G401 (cell line): ENCODE data around the gene SLC9A3. TPM values are rescaled to one million over a fixed set of nuclear protein-coding genes. Genes with fewer than 3 reads are reported as not detected.
A peak's percentile ranks its signal among the peaks of the same experiment; 100 is the strongest.
"Not testable (repeated sequence)": the region's sequence is repeated elsewhere in the genome, so short reads cannot be mapped to it uniquely, and the experiment has no call there.

Source experiments
- DNase-seq: peaks from one replicate; pipeline ENCODE4 v3.0.0-alpha.2; 2015; ENCODE audit warnings: low spot score
- in situ Hi-C: cut with HindIII; loops from 2 replicates; pipeline ENCODE4 v1.10.0; 2016; ENCODE audit warnings: low sequenced_read_pairs, mixed read lengths
- total RNA-seq: library from RNA; depleted of rRNA; stranded (reverse); fragments of >200 nt; shearing (Covaris generic); gene quantifications from 2 replicates; pipeline ENCODE4 v1.2.3, GENCODE V29; 2014

The SLC9A3 gene
- total RNA-seq, 1 experiment from 2014 or later = 5.1 TPM

- DNase-seq = no peak
- in situ Hi-C loops = no loop called here
These were observed 40.7 kb downstream of the SLC9A3 start for GRCh38 chr5:483434-484140.

- DNase-seq = no peak
- in situ Hi-C loops = no loop called here
These were observed 41.2 kb downstream of the SLC9A3 start for GRCh38 chr5:483011-483410.

- DNase-seq = no peak
- in situ Hi-C loops = no loop called here
These were observed 41.7 kb downstream of the SLC9A3 start for GRCh38 chr5:482506-482905.

GRCh38 chr5:482021-482420 lies 42.2 kb downstream of the SLC9A3 start:
- no peak for DNase-seq
- in situ Hi-C loops = no loop called here

- no peak for DNase-seq
- in situ Hi-C loops = no loop called here
These were observed 42.9 kb downstream of the SLC9A3 start for GRCh38 chr5:481347-481746.

- DNase-seq = no peak
- in situ Hi-C loops = no loop called here
These were observed 44.5 kb downstream of the SLC9A3 start for GRCh38 chr5:479566-480319.

GRCh38 chr5:478982-479535 lies 45.2 kb downstream of the SLC9A3 start:
- in situ Hi-C loops = no loop called here
- DNase-seq = no peak

- in situ Hi-C loops = no loop called here
- DNase-seq = no peak
These were observed 45.8 kb downstream of the SLC9A3 start for GRCh38 chr5:478369-478981.

GRCh38 chr5:477871-478270 lies 46.4 kb downstream of the SLC9A3 start:
- in situ Hi-C loops = no loop called here
- no peak for DNase-seq

- in situ Hi-C loops = no loop called here
- no peak for DNase-seq
These were observed 47.0 kb downstream of the SLC9A3 start for GRCh38 chr5:477247-477646.

GRCh38 chr5:476814-477175 lies 47.5 kb downstream of the SLC9A3 start:
- DNase-seq = no peak
- in situ Hi-C loops = no loop called here

- in situ Hi-C loops = no loop called here
- DNase-seq = no peak
These were observed 48.0 kb downstream of the SLC9A3 start for GRCh38 chr5:476102-476813.

GRCh38 chr5:475704-476101 lies 48.5 kb downstream of the SLC9A3 start:
- no peak for DNase-seq
- in situ Hi-C loops = no loop called here

GRCh38 chr5:474840-475661 lies 49.2 kb downstream of the SLC9A3 start:
- peak; percentile 16 for DNase-seq
- in situ Hi-C loops = no loop called here

GRCh38 chr5:474232-474839 lies 49.9 kb downstream of the SLC9A3 start:
- DNase-seq = peak; percentile 10
- in situ Hi-C loops = not testable (repeated sequence)

GRCh38 chr5:473551-474192 lies 50.6 kb downstream of the SLC9A3 start:
- in situ Hi-C loops = no loop called here
- DNase-seq = peak; percentile 54

GRCh38 chr5:472656-473550 lies 51.3 kb downstream of the SLC9A3 start:
- in situ Hi-C loops = no loop called here
- DNase-seq = peak; percentile 75
